HG03520 (cell line): ENCODE measurements around the gene GADL1.

Source experiments
- ATAC-seq: cut with Tn5 transposase; IDR thresholded peaks from one replicate; pipeline ENCODE4 v1.9.1; 2021; ENCODE audit warnings: mild to moderate bottlenecking, moderate library complexity; ENCODE audit not compliant: unreplicated experiment

The GADL1 gene

GRCh38 chr3:30681649-30682211 lies 212.7 kb downstream of the GADL1 start:
- ATAC-seq, result no peak

- ATAC-seq, result no peak
Measured at GRCh38 chr3:30680789-30681648, 213.4 kb downstream of the GADL1 start.

GRCh38 chr3:30679045-30679444 lies 215.4 kb downstream of the GADL1 start:
- no peak for ATAC-seq

- ATAC-seq, result no peak
Measured at GRCh38 chr3:30677347-30677685, 217.1 kb downstream of the GADL1 start.

GRCh38 chr3:30676424-30677346 lies 217.8 kb downstream of the GADL1 start:
- ATAC-seq, result no peak
